ENCODE data around the gene LMF1. TPM values are rescaled to one million over a fixed set of nuclear protein-coding genes. Genes with fewer than 3 reads are reported as not detected.

LMF1 gene
- total RNA-seq: 10 to 100 TPM; 11.4 to 29.6 TPM

DNA sequence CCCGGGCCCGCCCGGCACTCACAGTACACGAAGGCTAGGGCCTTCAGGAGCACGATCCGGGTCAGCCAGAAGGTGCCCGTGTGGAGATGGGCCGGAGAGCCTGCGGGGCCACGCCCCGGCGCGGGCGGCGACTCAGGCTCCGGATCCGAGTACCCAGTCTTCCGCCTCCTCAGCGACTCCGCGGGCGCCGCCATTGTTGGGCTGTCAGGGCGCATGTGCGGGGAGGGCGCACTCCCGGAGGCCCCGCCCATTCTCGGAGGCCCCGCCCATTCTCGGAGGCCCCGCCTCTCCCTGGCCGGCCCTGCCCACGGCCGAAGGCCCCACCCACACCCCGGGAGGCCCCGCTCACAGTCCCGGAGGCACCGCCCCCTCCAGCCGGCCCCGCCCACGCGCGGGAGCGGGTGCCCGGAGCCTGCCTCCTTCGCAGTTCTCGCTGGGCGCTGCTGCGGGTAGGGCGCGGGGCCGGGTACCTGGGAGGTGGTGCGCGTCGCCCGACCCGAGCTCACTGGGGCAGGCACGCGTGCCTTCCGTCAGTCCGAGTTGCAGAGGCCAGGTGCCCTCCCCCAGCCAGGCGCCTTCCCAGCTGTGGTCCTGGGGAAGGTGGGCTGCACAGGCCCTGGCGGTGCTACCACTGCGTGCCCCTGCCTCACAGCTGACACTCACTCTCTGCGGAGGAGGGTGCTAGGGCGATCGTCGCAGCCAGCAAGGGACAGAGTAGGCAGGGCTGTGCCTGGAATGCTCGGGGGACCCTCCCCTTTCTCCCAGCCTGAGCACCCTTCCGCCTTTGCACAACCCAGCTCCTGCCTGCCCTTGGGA is at the start of gene LMF1:
Gene LMF1 (minus strand): TSS at position 219 of the 816 bp plus-strand sequence. CDS start 4 bp downstream, at position 215.
- ATAC-seq (peak; percentile 92), DNase-seq (peak; percentile 96)
- peaks cover 18% of the 10 kb centered on the region for H3K36me3 Mint-ChIP-seq
- peak within 1 kb of the TSS; percentile 84 for H3K27ac Mint-ChIP-seq
- H3K9me3 Mint-ChIP-seq (ENCODE audit: low read depth): no peaks in the 10 kb centered on the region
- CTCF ChIA-PET: no interaction called here
- peaks cover 6% of the 10 kb centered on the region for H3K27me3 Mint-ChIP-seq
- peaks cover 14% of the 10 kb centered on the region for H3K4me1 Mint-ChIP-seq
- peak within 1 kb of the TSS; percentile 77 for H3K4me3 Mint-ChIP-seq

DNA sequence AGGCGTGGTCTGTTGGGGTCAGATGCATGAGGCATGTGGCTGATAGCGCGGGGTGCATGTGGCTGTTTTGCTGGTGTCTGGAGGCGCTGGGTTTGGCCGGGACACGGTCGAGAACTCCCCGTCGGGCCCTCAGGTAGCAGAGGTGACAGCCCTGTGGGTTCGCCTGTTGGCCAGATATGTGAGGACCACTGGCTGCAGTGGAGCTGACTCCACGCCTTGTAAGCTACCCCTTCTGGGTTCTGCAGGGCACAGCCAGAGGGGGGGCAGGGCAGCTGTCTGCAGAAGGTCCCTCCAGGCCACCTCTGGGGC is 49.3 kb upstream of the LMF1 start:
- Mint-ChIP-seq H3K27ac (no peak overlapping the region), H3K4me3 (no peak overlapping the region), H3K4me1 (no peaks in the 10 kb centered on the region), H3K36me3 (no peaks in the 10 kb centered on the region), H3K27me3 (no peaks in the 10 kb centered on the region), H3K9me3 (ENCODE audit: low read depth) (no peaks in the 10 kb centered on the region)
- DNase-seq (no peak), ATAC-seq (no peak)
- CTCF ChIA-PET: no interaction called here

DNA sequence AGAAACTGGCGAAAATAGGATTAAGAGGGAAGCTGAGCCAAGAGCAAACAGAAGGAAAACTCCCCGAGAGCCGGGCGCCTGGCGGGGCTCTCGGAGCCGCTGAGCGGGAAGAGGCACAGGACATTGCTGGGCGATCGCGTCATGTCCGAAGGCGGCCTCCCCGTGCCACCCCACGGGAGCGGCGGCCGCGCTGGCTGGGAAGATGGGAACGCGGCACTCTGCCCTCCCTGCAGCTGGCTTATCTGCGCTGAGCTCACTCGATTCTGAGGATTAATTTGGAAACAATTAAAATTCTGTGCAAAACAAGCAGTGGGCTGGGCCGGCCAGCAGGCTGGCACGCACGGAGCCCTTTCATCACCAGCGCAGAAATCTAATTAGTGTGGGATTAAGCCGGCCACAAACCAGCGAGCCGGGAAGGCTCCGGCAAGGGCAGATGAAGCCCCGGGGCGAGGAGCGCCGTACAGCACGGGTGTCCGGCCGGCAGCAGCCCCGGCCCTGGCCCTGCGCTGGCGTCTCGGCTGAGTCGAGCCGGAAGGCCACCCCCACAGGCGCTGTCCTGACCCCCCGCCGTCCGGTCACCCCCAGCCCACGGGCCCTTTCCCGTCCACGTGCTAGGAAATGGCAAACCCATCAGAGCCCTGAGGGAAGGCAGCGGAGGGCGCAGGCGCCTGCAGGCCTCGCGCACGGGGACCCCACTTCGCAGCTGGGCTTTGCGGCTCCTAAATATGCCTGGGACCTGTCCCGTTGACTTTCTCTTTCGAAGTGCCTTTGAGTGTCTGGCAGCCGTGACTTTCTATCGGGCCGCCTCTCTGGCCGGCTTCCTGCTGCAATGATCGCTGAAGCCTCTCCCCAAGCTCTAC is 48.7 kb upstream of the LMF1 start:
- no peaks in the 10 kb centered on the region for H3K36me3 Mint-ChIP-seq
- H3K27me3 Mint-ChIP-seq: no peaks in the 10 kb centered on the region
- ATAC-seq (no peak), DNase-seq (no peak)
- CTCF ChIA-PET: no interaction called here
- no peak overlapping the region for H3K27ac Mint-ChIP-seq
- H3K9me3 Mint-ChIP-seq (ENCODE audit: low read depth): no peaks in the 10 kb centered on the region
- H3K4me3 Mint-ChIP-seq: no peak overlapping the region
- H3K4me1 Mint-ChIP-seq: no peaks in the 10 kb centered on the region

DNA sequence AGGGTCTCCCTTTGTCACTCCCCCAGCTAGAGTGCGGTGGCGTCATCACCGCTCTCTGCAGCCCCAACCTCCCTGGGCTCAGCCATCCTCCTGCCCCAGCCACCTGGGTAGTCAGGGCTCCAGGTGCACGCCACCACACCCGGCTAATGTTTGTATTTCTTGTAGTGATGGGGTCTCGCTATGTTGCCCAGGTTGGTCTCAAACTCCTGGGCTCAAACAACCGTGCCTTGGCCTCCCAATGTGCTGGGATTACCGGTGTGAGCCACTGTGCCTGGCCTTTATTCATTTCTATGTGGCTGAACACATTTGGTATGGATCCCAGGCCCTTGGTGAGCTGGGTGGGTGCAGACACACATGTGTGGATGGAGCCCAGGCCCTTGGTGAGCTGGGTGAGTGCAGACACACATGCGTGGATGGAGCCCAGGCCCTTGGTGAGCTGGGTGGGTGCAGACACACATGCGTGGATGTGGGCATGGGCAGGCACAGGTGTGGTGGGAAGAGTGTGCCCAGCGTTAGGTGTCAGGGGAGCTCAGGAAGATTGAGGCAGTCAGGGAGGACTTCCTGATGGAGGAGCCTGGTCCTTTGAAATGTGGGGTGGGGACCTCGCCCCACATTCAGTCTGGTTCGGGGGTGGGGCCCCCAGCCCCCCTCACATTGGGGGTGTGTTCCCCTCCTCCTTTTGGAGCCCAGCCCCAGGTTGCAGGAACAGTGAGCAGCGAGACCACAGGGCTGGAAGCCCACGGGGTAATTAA is 47.8 kb upstream of the LMF1 start:
- ATAC-seq: no peak
- Mint-ChIP-seq H3K4me3 (no peak overlapping the region), H3K9me3 (ENCODE audit: low read depth) (no peaks in the 10 kb centered on the region), H3K4me1 (no peaks in the 10 kb centered on the region), H3K36me3 (no peaks in the 10 kb centered on the region), H3K27me3 (no peaks in the 10 kb centered on the region), H3K27ac (no peak overlapping the region)
- CTCF ChIA-PET: no interaction called here
- no peak for DNase-seq

- ATAC-seq (no peak), DNase-seq (no peak)
- Mint-ChIP-seq H3K4me1 (no peaks in the 10 kb centered on the region), H3K27ac (no peak overlapping the region), H3K9me3 (ENCODE audit: low read depth) (no peaks in the 10 kb centered on the region), H3K27me3 (no peaks in the 10 kb centered on the region), H3K36me3 (no peaks in the 10 kb centered on the region), H3K4me3 (no peak overlapping the region)
- CTCF ChIA-PET: no interaction called here
Observed at GRCh38 chr16:1014771-1015495, 44.1 kb upstream of the LMF1 start.

- H3K27me3 Mint-ChIP-seq: no peaks in the 10 kb centered on the region
- no peaks in the 10 kb centered on the region for H3K4me1 Mint-ChIP-seq
- no peak for ATAC-seq
- H3K9me3 Mint-ChIP-seq (ENCODE audit: low read depth): no peaks in the 10 kb centered on the region
- no peak overlapping the region for H3K4me3 Mint-ChIP-seq
- DNase-seq: no peak
- CTCF ChIA-PET: no interaction called here
- H3K36me3 Mint-ChIP-seq: no peaks in the 10 kb centered on the region
- no peak overlapping the region for H3K27ac Mint-ChIP-seq
Observed at GRCh38 chr16:1014221-1014620, 43.4 kb upstream of the LMF1 start.

DNA sequence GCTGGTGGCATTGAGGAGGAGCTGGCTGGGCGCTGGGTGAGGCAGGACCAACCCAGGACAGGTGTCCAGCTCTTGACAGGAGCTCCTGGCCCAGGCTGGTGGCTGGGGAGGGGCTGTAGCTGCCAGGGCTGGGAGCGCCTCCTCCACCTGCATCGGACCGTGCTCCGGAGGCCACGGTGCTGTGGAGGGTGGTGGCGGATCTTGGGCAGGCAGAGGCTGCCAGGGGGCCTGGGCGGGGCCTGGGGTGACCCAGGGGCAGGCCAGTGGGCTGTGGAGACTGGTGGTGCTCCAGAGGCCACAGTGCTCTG is 42.8 kb upstream of the LMF1 start:
- no peaks in the 10 kb centered on the region for H3K36me3 Mint-ChIP-seq
- no peaks in the 10 kb centered on the region for H3K4me1 Mint-ChIP-seq
- no peak for ATAC-seq
- no peak overlapping the region for H3K27ac Mint-ChIP-seq
- no peak for DNase-seq
- CTCF ChIA-PET: no interaction called here
- H3K9me3 Mint-ChIP-seq (ENCODE audit: low read depth): no peaks in the 10 kb centered on the region
- H3K27me3 Mint-ChIP-seq: peaks cover 4% of the 10 kb centered on the region
- no peak overlapping the region for H3K4me3 Mint-ChIP-seq

GRCh38 chr16:1012722-1013592 is 42.2 kb upstream of the LMF1 start:
- CTCF ChIA-PET: no interaction called here

GRCh38 chr16:1012135-1012534 is 41.4 kb upstream of the LMF1 start:
- Mint-ChIP-seq H3K4me3 (no peak overlapping the region), H3K4me1 (no peaks in the 10 kb centered on the region), H3K9me3 (ENCODE audit: low read depth) (no peaks in the 10 kb centered on the region), H3K27me3 (peaks cover 6% of the 10 kb centered on the region), H3K36me3 (no peaks in the 10 kb centered on the region), H3K27ac (no peak overlapping the region)
- CTCF ChIA-PET: no interaction called here
- no peak for ATAC-seq
- DNase-seq: no peak

More at GRCh38 chr16:1012722-1013592, 42.2 kb upstream of the LMF1 start:
- Mint-ChIP-seq H3K36me3 (no peaks in the 10 kb centered on the region), H3K9me3 (ENCODE audit: low read depth) (no peaks in the 10 kb centered on the region), H3K4me1 (no peaks in the 10 kb centered on the region), H3K4me3 (no peak overlapping the region), H3K27ac (no peak overlapping the region), H3K27me3 (peaks cover 6% of the 10 kb centered on the region)
- ATAC-seq (no peak), DNase-seq (no peak)

- DNase-seq: no peak
- Mint-ChIP-seq H3K36me3 (no peaks in the 10 kb centered on the region), H3K4me3 (no peak overlapping the region), H3K9me3 (ENCODE audit: low read depth) (no peaks in the 10 kb centered on the region), H3K27ac (no peak overlapping the region), H3K27me3 (peaks cover 6% of the 10 kb centered on the region), H3K4me1 (no peaks in the 10 kb centered on the region)
- ATAC-seq: no peak
- CTCF ChIA-PET: no interaction called here
Observed at GRCh38 chr16:1011316-1012082, 40.7 kb upstream of the LMF1 start.

DNA sequence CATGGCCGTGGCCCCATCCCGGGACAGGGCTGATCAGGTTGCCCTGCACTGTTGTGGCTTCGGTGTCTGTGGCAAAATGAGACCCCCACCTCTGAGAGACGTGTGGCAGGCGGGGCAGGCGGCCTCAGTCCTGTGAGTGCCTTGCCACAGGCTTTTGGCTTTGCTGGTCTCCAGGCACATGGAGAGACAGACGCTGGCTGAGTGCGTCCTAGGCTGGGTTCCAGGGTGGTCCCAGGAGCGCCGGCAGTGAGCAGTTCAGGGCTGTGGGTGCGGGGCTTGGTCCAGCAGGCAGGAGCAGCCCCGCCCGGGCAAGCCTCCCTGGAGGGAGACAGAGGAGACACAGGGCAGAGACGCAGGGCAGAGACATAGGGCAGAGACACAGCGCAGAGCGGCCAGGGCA is 40.0 kb upstream of the LMF1 start:
- DNase-seq: no peak
- no peaks in the 10 kb centered on the region for H3K36me3 Mint-ChIP-seq
- no peak for ATAC-seq
- no peak overlapping the region for H3K4me3 Mint-ChIP-seq
- peaks cover 9% of the 10 kb centered on the region for H3K27me3 Mint-ChIP-seq
- H3K27ac Mint-ChIP-seq: no peak overlapping the region
- CTCF ChIA-PET: no interaction called here
- H3K4me1 Mint-ChIP-seq: no peaks in the 10 kb centered on the region
- no peaks in the 10 kb centered on the region for H3K9me3 Mint-ChIP-seq (ENCODE audit: low read depth)

DNA sequence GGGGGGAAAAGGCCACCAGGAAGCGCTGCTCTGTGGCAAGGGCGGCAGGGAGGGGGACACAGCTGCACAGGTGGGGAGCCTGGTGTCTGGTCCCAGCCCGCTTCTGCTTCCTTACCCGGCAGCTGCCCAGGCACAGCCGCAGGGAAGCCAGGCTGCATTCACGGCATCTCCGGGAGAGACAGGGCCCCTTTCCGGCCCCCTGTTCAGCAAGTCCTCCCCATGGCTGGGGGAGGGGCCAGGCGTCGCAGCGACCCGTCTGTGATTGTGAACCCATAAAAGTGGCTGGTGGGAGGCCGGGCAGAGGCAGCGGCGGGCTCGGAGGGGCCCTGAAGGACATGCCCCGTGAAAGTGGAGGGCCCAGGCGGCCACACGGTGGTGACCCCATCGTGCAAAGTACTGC is 39.5 kb upstream of the LMF1 start:
- peaks cover 11% of the 10 kb centered on the region for H3K27me3 Mint-ChIP-seq
- peaks cover 1% of the 10 kb centered on the region for H3K4me1 Mint-ChIP-seq
- no peak overlapping the region for H3K27ac Mint-ChIP-seq
- no peak overlapping the region for H3K4me3 Mint-ChIP-seq
- DNase-seq (no peak), ATAC-seq (no peak)
- CTCF ChIA-PET: no interaction called here
- H3K36me3 Mint-ChIP-seq: no peaks in the 10 kb centered on the region
- no peaks in the 10 kb centered on the region for H3K9me3 Mint-ChIP-seq (ENCODE audit: low read depth)

Measured in activated CD8-positive, alpha-beta memory T cell treated with anti-CD3 and anti-CD28 coated beads, Interleukin-2, amount 10 ng/mL, durations not matched to agents 7 days and 5 days (primary cell).